GM21423 (cell line): ENCODE measurements around the gene DNAJB8.

Experiments
- ATAC-seq: cut with Tn5 transposase; IDR thresholded peaks from one replicate; pipeline ENCODE4 v1.9.1; 2021; ENCODE audit warnings: mild to moderate bottlenecking, moderate library complexity; ENCODE audit not compliant: unreplicated experiment

The DNAJB8 gene

GRCh38 chr3:128468791-128469527, 2.3 kb upstream of the DNAJB8 start:
- no peak for ATAC-seq

DNA sequence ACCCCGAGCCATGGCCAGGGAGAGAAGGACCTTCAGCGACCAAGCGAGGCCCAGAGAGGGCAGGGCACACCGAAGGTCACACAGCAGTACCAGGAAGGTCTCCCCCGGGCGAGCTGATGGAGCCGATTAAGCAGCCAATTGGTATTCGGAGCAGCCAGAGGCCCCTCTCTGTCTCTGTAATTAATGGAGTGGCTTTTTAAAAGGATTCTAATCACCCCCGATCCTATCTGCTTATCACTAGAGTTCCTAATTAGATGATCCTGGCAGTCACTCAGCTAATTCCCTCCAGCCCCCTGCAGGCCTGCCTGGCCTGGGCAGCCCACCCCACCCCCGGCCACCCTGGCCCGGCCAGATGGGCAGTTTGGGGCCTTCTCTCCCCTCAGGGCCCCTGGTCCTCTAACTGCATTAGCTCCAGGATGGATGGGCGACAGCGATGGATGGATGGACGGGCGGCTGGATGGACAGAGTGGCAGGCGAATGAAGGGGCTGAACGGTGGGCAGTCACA, 1.6 kb upstream of the DNAJB8 start:
- ATAC-seq = no peak

DNA sequence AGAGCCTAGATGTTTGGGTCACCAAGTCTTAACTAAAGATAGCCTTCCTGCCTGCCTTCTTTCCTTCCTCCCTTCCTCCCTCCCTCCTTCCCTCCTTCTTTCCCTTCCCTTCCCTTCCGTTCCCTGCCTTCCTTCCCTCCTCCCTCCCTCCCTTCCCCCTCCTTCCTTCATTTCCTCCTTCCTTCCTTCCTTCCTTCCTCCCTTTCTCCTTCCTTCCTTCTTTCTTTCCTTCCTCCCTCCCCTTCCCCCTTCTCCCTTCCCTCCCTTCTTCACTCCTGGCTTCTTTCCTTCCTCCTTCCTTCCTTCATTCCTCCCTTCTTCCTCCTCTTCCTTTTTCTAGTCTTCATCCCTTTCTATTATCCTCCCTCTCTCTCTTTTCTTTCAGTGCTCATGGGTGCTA, 2.0 kb downstream of the DNAJB8 start:
- ATAC-seq = no peak

- ATAC-seq = no peak
Observed at GRCh38 chr3:128464188-128464587, 2.5 kb downstream of the DNAJB8 start.

- ATAC-seq = no peak
Observed at GRCh38 chr3:128463771-128464170, 2.9 kb downstream of the DNAJB8 start.

DNA sequence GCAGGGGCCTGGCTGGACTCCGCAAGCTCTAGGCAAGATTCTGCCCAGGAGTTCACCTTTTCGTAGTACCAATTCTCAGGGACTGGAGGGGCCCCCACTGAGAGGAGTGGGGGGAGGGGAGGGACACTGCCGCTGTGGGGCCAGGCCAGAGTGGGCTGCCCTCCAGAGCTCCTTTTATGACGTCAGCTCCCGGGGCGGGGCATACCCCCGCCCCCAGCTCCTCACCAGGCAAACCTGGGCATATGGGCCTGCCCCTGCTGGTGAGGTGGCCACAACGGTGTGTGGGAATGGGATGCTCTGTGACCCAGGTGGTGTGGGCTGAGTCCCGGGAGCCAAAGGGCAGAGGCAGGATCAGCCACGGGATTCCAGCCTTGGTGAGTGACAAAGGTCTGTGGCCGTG, 3.3 kb downstream of the DNAJB8 start:
- no peak for ATAC-seq

- ATAC-seq = no peak
Observed at GRCh38 chr3:128462931-128463330, 3.8 kb downstream of the DNAJB8 start.

DNA sequence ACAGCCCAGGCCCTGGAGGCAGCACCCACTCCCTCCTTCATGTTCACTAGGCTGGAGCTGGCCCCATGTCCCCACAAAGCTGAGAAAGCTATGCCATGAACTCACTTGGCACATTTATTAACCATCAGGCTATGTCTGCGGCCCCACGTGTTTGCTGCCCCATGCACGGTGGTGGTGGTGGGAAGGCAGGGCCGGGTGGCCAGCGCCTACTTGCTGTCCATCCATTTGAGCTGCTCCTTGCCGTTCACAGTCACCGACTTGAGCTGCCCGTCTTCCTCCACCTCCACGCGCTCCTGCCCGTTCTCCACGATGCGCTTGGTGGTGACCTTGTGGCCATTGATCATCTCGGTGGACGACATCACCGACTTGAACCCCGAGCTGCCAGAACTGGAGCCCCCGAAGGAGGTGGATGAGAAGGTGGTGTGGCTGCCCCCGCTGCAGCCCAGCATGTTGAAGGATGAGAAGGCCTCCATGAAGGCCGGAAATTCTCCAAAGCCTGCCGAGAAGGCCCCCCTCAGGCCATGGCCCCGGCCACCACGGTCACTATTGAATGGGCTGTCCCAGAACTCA, 4.3 kb downstream of the DNAJB8 start:
- ATAC-seq = no peak

- no peak for ATAC-seq
Observed at GRCh38 chr3:128461731-128462130, 5.0 kb downstream of the DNAJB8 start.

DNA sequence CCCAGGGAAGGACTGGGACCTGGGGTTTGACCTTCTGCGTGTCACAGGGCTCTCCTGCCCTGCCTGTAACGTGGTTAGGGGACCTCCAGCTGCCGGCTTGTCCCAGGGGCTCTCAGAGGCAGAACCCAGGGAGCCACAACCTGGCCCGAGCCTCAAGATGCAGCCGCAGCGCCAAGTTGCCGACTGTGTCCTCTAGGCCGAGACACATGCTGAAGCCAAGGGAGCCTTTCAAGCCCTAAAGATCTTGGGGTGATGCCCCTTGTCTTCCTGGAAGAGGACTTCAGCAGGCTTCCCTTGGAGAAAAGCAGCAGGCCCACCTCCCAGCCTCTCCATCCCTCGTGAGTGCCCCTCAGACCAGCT, 7.2 kb downstream of the DNAJB8 start:
- ATAC-seq = no peak

DNA sequence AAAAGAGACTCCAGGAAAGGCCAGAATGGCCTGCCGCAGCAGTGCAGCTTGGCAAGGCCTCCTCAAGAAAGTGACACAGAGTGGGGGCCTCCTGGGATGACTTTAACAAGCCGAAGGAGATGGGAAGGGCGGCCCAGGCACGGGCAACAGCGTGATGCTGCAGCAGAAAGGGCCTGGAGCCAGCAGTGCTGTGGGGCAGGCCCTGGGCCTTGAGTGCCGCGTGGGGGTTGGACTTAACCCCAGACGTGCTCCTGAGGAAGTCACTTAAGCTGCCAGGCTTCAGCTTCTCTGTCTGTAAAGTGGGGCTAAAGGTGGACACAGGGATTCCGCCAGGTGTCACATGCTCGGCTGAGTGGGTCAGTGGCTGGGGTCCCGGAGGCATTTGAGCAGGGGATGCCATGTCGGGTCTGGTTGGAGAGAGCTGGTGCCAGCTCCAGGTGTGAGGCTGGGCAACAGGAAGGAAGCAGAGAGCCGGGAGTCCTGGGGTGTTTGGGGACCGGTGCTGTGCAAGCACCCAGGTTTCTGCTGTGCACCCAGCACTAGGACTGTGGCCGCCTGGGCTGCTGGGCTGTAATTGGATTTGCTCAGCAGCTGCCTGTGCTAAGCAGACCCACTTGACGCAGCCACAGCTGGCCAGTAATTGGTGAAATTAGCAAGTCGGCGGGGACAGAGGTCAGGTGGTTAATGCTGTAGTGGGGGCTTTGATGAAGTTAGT, 7.8 kb downstream of the DNAJB8 start:
- ATAC-seq = no peak

DNA sequence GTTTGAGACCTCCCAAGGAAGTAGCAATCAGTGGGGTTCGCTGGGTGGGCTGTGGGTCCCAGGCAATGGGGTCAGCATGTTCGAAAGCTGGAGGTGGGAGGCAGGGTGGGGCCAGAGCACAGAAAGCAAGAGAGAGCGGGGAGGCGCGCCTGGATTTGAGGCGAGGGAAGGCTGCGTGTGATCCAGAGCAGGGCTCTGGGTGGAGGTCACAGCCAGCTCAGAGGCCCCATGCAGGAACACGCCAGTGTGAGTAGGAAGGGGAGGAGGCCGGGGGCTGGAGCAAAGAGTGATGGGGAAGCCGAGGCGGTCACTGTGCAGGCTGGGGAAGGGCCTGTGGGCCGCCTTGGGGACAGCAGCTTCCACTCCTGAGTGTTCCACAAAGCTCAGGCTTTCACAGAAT, 8.8 kb downstream of the DNAJB8 start:
- no peak for ATAC-seq

- ATAC-seq = no peak
Observed at GRCh38 chr3:128456776-128457715, 9.6 kb downstream of the DNAJB8 start.

DNA sequence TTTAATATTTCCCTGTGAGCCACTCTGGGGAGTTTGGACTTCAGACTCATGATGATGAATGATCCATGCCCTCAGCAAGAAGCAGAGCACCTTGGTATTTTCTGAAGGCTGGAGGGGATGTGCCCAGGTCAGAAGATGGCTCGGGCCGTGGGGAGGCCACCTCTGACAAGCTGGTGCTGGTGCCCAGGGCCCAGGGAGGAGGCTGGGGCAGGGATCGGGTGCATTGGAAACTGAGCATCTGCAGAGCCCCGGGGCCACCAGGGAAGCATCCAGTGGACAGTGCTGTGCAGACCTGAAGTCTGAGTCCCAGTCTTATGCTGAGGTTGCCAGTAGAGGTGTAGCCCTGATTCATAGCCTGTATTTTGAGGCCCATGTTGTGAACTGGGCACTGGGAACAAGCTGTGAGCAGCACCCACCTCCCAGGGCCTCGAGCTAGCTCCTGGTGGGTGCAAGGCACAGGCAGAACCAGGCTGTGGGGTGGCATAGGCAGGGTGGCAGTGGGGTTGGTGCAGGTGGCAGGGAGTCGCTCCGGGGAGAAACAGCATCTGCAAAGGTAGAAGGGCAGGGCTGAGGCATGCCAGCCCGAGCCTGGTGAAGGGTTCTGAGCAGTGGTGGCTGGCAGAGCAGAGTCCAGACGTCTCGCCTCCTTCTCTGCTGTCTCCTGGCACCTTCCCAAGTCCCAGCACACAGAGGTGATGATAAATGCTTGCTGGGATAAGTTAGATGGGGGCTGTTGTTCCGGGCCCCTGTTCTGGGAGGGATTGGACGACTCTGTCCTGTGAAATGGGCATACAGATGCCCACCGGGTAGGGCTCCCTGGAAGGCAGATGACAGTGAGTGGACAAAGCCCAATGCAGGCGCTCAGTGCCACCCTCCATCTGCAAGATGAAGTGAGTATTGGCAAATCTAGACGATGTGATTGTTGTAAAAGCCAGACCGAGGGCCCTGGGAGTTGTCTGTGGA, 10.6 kb downstream of the DNAJB8 start:
- no peak for ATAC-seq

DNA sequence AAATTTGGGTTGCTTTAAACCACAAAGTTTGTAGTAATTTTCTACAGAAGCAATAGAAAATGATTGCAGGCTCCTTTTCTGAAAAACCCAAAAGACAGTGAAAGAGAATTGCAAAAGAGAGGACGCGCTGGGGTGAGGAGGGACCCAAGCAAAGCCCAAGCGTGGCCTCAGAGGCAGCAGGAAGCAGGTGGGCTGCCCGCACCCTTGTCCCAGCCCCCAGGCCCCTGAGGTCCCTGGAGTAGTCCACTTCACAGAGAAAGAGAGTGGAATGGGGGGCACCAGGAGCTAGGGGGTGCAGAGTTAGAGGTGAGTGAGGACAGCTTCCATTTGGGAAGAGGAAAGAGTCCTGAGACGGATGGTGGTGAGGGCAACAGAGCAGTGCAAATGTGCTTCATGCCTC, 11.6 kb downstream of the DNAJB8 start:
- no peak for ATAC-seq

GRCh38 chr3:128454310-128454618, 12.4 kb downstream of the DNAJB8 start:
- ATAC-seq = no peak

GRCh38 chr3:128453501-128454309, 13.0 kb downstream of the DNAJB8 start:
- no peak for ATAC-seq

- ATAC-seq = no peak
Observed at GRCh38 chr3:128452678-128453275, 13.9 kb downstream of the DNAJB8 start.

- no peak for ATAC-seq
Observed at GRCh38 chr3:128452120-128452519, 14.6 kb downstream of the DNAJB8 start.
